HL-60 (cell line): ENCODE data around the gene HCRT.
"Not testable (repeated sequence)": the region's sequence is repeated elsewhere in the genome, so short reads cannot be mapped to it uniquely, and the experiment has no call there.

Experiments used
- DNase-seq, 2 experiments: peaks; one replicate each; pipeline ENCODE4 v3.0.0-alpha.2; 2010 to 2020; ENCODE audit warnings: low read depth in 1 of 2, low spot score in 1 of 2
- H3K27ac ChIP-seq: fragments of 250-450 bp; sonication (Bioruptor Pico); replicated peaks from 2 replicates; pipeline ENCODE4 v1.5.1; 2020; ENCODE audit warnings: mild to moderate bottlenecking, moderate library complexity
- H3K27me3 ChIP-seq: fragments of 250-450 bp; sonication (Bioruptor Pico); 2 replicates; pipeline ENCODE4 v1.5.1; 2021; ENCODE audit warnings: mild to moderate bottlenecking, moderate library complexity; ENCODE audit not compliant: insufficient read depth, poor library complexity, severe bottlenecking
- H3K4me3 ChIP-seq: replicated peaks from 2 replicates; pipeline ENCODE4 v1.5.1; 2011; ENCODE audit warnings: mild to moderate bottlenecking, control low read depth, low read length; ENCODE audit not compliant: insufficient read depth
- CTCF ChIP-seq: IDR thresholded peaks from one replicate; pipeline ENCODE4 v1.5.1; 2011; ENCODE audit warnings: low read length, control low read depth, inconsistent platforms; ENCODE audit not compliant: insufficient read depth
- GABPA ChIP-seq: IDR thresholded peaks from 2 replicates; pipeline ENCODE4 v1.6.1; 2012; ENCODE audit warnings: low read depth
- POLR2AphosphoS5 ChIP-seq: IDR thresholded peaks from 2 replicates; pipeline ENCODE4 v1.6.1; 2012; ENCODE audit warnings: low read depth
- REST ChIP-seq: IDR thresholded peaks from 2 replicates; pipeline ENCODE4 v1.6.1; 2012; ENCODE audit warnings: low read depth; ENCODE audit not compliant: insufficient replicate concordance
- SPI1 ChIP-seq: IDR thresholded peaks from 2 replicates; pipeline ENCODE4 v1.6.1; 2012; ENCODE audit warnings: low read depth, mild to moderate bottlenecking, borderline replicate concordance

HCRT gene

GRCh38 chr17:42187833-42188232 is 2.6 kb upstream of the HCRT start:
- DNase-seq, result no peak
- TF ChIP-seq GABPA, result no peak
- TF ChIP-seq POLR2AphosphoS5, result no peak
- TF ChIP-seq CTCF, result no peak
- TF ChIP-seq REST, result no peak
- TF ChIP-seq SPI1, result no peak
- no peaks in the 10 kb centered on the region for H3K27me3 ChIP-seq
- H3K4me3 ChIP-seq, result no peak overlapping the region
- no peak overlapping the region for H3K27ac ChIP-seq

- DNase-seq, result peak in 1 of 2 experiments; percentile 28
- H3K4me3 ChIP-seq, H3K27ac ChIP-seq, H3K27me3 ChIP-seq: not testable (repeated sequence)
These were observed 939 bp upstream of the HCRT start for GRCh38 chr17:42186191-42186590.

- TF ChIP-seq POLR2AphosphoS5 (no peak), GABPA (no peak), SPI1 (no peak), REST (no peak), CTCF (no peak)
- Histone ChIP-seq H3K4me3 (no peak overlapping the region), H3K27me3 (no peaks in the 10 kb centered on the region), H3K27ac (no peak overlapping the region)
- DNase-seq, result no peak
These were observed 324 bp upstream of the HCRT start for GRCh38 chr17:42185621-42185930.

GRCh38 chr17:42183741-42184711 is 1.2 kb downstream of the HCRT start:
- H3K27me3 ChIP-seq, result no peaks in the 10 kb centered on the region
- DNase-seq, result peak; percentile 75 to 76
- no peak for TF ChIP-seq POLR2AphosphoS5
- peak; percentile 49 for TF ChIP-seq CTCF
- peak; percentile 8; the same call in 1 of the 2 replicates for TF ChIP-seq SPI1
- TF ChIP-seq REST, result no peak
- no peak for TF ChIP-seq GABPA
- peak overlapping the region; percentile 59 for H3K4me3 ChIP-seq
- peak overlapping the region; percentile 67 for H3K27ac ChIP-seq
